Colonic mucosa (tissue), 4 donors: ENCODE data around the gene PIP5K1B. TPM values are rescaled to one million over a fixed set of nuclear protein-coding genes. Genes with fewer than 3 reads are reported as not detected.

Experiments
- DNase-seq: peaks from one replicate; pipeline ENCODE4 v3.0.0-alpha.2; 2020
- H3K27ac ChIP-seq: fragments of 200-600 bp; one replicate; pipeline ENCODE4 v1.8.0; 2021
- H3K27me3 ChIP-seq: fragments of 200-600 bp; one replicate; pipeline ENCODE4 v1.8.0; 2021
- H3K36me3 ChIP-seq: fragments of 200-600 bp; one replicate; pipeline ENCODE4 v1.8.0; 2021
- H3K4me1 ChIP-seq: fragments of 200-600 bp; one replicate; pipeline ENCODE4 v1.8.0; 2021; ENCODE audit warnings: mild to moderate bottlenecking
- H3K4me3 ChIP-seq: fragments of 200-600 bp; one replicate; pipeline ENCODE4 v1.8.0; 2021
- H3K9ac ChIP-seq, 2 donors: one replicate each; pipeline ENCODE4 v1.7.0; 2013; ENCODE audit warnings: control low read depth in 2 of 2, low read depth in 2 of 2, low read length in 2 of 2
- H3K9me3 ChIP-seq: fragments of 200-600 bp; one replicate; pipeline ENCODE4 v1.8.0; 2021
- intact Hi-C: fragments of 100-400 bp; cut with DNase I; formaldehyde crosslinking; loops from one replicate; pipeline ENCODE4 v1.14.1; 2022
- total RNA-seq, 2 donors: library from RNA; stranded (reverse); fragmentation: NEBNext Ultra II Directional in 1 of 2; extraction: Animal tissue kit (Norgen Biotek cat#: 25700) in 1 of 2; gene quantifications; one replicate each; pipeline ENCODE4 v1.2.1, GENCODE V29; 2021
- TF ChIP-seq, protein P1 (sequence below): fragments of 200-600 bp; IDR thresholded peaks from one replicate; pipeline ENCODE4 v1.8.0; 2022; ENCODE audit warnings: antibody characterized with exemption, mild to moderate bottlenecking
- donor health status: healthy.
- donor health status: DM: no; HTN: no; CAD: no.
- donor health status: DM: no; HTN: no; CAD: no.

Gene PIP5K1B, protein sequence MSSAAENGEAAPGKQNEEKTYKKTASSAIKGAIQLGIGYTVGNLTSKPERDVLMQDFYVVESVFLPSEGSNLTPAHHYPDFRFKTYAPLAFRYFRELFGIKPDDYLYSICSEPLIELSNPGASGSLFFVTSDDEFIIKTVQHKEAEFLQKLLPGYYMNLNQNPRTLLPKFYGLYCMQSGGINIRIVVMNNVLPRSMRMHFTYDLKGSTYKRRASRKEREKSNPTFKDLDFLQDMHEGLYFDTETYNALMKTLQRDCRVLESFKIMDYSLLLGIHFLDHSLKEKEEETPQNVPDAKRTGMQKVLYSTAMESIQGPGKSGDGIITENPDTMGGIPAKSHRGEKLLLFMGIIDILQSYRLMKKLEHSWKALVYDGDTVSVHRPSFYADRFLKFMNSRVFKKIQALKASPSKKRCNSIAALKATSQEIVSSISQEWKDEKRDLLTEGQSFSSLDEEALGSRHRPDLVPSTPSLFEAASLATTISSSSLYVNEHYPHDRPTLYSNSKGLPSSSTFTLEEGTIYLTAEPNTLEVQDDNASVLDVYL
- total RNA-seq = 10 to 100 TPM; 59.2 to 74.2 TPM

DNA sequence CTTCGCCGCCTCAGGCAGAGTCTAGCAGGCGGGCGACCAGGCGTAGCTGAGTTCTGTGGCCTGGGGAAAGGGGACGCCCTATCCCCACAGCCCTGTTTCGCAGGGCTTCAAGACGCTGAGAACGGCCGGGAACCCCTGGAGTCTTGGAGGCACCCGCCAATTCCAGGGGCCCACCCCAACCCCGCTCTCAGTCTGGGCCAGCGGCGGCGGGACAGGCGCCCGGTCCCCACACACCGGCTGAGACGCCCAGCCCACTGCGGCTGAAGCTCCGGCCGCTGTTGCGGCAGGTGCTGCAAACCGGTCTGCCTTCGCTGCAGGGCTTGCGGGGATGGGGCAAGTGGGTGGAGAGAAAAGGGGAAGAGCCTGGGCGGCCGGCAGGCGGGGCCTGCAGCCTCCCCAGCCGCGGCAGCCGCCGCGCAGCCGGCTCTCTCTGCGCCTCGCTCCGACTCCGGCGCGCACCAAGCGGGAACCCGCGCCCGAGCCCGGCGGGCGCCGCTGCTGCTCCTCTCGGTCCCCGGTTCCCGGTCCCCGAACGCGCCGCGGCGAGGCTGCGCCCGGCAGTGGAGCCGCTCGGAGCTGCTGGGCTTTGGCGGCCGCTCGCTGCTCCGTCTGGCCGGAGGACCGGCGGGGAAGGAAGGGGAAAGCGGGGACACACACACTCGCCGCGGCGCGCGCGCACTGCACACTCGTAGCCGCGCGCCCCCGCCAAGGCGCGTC, at the start of gene PIP5K1B:
TSS of gene PIP5K1B (plus strand) at position 427 of the 717 bp plus-strand sequence. CDS start 117,375 bp downstream, outside the sequence.
- intact Hi-C loops = loop anchor here (5.0 to 10.0 kb wide), 3 partner anchors 77 to 292 kb away; a partner anchor contains a TSS
- no peaks in the 10 kb centered on the region for H3K9me3 ChIP-seq
- peak; percentile 89 for DNase-seq
- H3K27me3 ChIP-seq = no peaks in the 10 kb centered on the region
- peak within 1 kb of the TSS; percentile 88 to 89 for H3K9ac ChIP-seq
- no peaks in the 10 kb centered on the region for H3K4me1 ChIP-seq
- H3K27ac ChIP-seq = peak within 1 kb of the TSS; percentile 88
- TF ChIP-seq, protein P1, sequence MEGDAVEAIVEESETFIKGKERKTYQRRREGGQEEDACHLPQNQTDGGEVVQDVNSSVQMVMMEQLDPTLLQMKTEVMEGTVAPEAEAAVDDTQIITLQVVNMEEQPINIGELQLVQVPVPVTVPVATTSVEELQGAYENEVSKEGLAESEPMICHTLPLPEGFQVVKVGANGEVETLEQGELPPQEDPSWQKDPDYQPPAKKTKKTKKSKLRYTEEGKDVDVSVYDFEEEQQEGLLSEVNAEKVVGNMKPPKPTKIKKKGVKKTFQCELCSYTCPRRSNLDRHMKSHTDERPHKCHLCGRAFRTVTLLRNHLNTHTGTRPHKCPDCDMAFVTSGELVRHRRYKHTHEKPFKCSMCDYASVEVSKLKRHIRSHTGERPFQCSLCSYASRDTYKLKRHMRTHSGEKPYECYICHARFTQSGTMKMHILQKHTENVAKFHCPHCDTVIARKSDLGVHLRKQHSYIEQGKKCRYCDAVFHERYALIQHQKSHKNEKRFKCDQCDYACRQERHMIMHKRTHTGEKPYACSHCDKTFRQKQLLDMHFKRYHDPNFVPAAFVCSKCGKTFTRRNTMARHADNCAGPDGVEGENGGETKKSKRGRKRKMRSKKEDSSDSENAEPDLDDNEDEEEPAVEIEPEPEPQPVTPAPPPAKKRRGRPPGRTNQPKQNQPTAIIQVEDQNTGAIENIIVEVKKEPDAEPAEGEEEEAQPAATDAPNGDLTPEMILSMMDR = no peak
- peak within 1 kb of the TSS; percentile 60 for H3K4me3 ChIP-seq
- H3K36me3 ChIP-seq = no peaks in the 10 kb centered on the region

DNA sequence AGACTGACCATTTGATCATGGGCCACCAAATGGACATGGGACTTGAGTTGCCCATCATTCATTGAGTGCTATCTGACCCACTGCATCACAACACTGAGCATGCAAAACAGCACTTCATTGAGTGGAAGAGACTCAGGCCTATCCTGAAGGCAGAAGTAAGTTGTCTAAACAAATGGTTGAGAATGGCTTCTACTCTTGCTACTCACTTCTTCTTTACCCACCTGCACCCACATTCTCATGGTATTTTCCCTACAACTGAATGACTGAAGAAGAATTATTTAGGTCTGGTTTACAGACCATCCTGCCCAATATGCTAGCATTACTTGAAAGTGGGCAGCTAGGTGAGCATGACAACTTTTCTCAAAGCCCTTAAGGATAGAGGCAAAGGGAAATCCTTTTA, 41.0 kb upstream of the PIP5K1B start:
- intact Hi-C loops = no loop called here
- no peak overlapping the region for H3K27ac ChIP-seq
- no peaks in the 10 kb centered on the region for H3K4me1 ChIP-seq
- DNase-seq = no peak
- no peaks in the 10 kb centered on the region for H3K9me3 ChIP-seq
- TF ChIP-seq, protein P1 = no peak
- H3K27me3 ChIP-seq = no peaks in the 10 kb centered on the region
- H3K36me3 ChIP-seq = no peaks in the 10 kb centered on the region
- no peak overlapping the region for H3K9ac ChIP-seq
- H3K4me3 ChIP-seq = no peak overlapping the region

DNA sequence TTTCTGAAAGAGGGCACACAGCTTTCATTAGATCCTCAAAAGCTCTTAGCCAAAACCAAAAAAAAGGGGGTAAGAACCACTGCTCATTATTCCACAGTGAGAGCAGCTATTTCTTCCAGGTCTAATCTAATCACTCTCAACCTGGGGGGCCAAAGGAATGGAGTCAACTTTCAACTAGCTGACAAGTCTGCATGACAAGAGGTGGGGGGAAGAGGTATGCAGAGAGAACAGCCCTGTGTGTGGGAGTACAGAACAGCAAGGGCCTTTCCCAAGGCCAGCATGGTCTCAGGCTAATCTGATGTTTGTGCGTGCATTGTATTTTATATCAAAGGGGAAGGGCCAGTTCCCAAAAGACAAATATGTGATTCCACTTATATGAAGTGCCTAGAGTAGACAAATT, 36.9 kb upstream of the PIP5K1B start:
- Histone ChIP-seq H3K36me3 (no peaks in the 10 kb centered on the region), H3K27me3 (no peaks in the 10 kb centered on the region), H3K4me1 (no peaks in the 10 kb centered on the region), H3K4me3 (no peak overlapping the region), H3K9me3 (no peaks in the 10 kb centered on the region), H3K27ac (no peak overlapping the region), H3K9ac (no peak overlapping the region)
- TF ChIP-seq, protein P1 = no peak
- intact Hi-C loops = no loop called here
- no peak for DNase-seq

DNA sequence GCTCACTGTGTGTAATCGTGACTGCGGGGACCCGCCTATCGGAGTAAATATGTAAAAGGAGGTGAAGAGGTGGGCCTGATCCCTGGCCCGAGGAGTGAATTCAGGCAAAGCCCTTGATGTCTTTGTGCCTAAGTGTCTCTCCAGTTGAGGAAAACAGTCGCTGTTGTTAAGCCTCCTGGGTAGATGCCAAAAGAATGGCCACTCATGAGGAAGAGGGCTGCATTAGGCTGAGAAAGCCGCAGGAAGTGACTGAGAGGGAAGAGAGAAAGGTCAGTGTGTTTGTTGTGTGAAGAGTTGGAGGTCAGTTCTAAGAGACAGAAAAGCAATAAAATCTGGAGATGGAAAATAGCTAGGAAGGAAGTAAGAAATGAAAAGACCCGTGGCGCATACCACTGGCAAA, 35.8 kb upstream of the PIP5K1B start:
- no peak for DNase-seq
- Histone ChIP-seq H3K4me3 (no peak overlapping the region), H3K9me3 (no peaks in the 10 kb centered on the region), H3K27ac (no peak overlapping the region), H3K27me3 (no peaks in the 10 kb centered on the region), H3K4me1 (no peaks in the 10 kb centered on the region), H3K36me3 (no peaks in the 10 kb centered on the region), H3K9ac (no peak overlapping the region)
- TF ChIP-seq, protein P1 = no peak
- intact Hi-C loops = no loop called here

DNA sequence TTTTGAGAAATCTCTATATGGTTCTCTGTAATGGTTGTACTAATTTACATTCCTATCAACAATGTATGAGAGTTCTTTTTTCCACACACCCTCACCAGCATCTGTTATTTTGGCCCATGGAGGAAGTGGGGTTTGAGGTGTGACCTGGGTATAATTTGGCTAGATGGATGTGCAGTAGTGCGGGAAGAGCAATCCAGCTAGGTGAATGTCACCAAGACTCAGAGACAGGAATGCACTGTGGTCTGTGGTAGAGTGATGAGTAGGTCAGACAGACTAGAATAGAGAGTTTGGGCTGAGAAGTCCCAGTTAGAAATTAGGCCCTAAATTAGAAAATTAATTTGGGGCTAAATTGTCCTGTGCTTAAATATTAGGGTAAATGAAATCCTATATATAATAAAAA, 32.8 kb upstream of the PIP5K1B start:
- Histone ChIP-seq H3K9me3 (no peaks in the 10 kb centered on the region), H3K27ac (no peak overlapping the region), H3K4me1 (no peaks in the 10 kb centered on the region), H3K36me3 (no peaks in the 10 kb centered on the region), H3K4me3 (no peak overlapping the region), H3K9ac (no peak overlapping the region), H3K27me3 (no peaks in the 10 kb centered on the region)
- intact Hi-C loops = no loop called here
- no peak for DNase-seq
- TF ChIP-seq, protein P1 = no peak
